ENCODE results near the gene SMC2.

DNA sequence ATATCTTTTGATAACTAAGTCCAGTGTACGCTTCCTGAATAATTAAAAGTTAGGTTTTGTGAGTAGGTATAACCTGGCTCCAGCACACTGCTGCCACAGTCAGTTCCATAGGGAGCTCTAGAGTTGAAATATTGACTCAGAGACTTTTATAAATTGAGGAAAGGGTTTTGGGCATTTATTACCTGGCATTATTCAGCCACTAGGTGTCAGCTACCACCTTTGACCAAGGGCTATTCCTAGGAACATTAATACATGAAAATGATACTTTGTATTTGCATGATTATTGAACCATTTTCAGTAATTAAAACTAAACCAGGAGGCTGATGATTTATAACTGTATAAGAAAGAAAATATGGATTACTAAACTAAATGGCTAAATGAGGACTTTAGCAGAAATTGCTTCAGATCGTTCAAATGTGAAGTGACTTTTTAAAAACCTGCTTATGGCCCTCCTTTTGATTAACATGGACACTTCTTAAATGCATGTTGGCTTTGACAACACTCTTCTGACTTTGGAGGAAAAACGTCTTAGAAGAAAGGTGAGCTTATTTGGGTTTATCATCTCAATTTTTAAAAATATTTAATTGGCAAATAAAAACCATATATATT is 83.0 kb downstream of the SMC2 start:
- TF ChIP-seq CTCF (IDR thresholded peaks at IDR 0.05) (peak in 1 of 3 experiments; percentile 27), POLR2A (IDR thresholded peaks at IDR 0.05) (no peak)
